ENCODE measurements around the gene DLEC1.
A peak's percentile ranks its signal among the peaks of the same experiment; 100 is the strongest.

DNA sequence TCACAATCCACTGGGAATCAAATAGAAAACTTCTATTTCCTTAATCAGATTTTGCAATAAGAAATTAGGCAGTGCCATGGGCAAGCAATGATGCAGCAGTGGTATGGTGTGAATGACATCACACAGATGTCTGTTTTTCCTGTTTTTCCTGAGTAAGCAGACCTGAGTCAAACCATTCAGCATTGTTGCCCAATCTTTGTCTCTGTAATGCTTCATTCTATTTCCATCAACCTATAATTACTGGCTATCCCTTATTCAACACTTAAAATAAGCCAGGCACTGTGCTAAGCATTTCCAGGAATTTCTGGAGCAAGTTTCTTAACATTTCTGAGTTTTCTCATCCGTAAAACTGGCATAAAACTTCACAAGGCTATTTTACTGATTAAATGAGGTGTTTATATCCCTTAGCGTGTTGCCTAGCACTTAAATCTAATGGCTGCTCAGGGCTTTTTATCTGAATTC, 115.1 kb downstream of the DLEC1 start:
- TF ChIP-seq CTCF (IDR thresholded peaks at IDR 0.05) (no peak), EP300 (IDR thresholded peaks at IDR 0.05) (peak; percentile 33 to 69), POLR2A (IDR thresholded peaks at IDR 0.05) (no peak)

All from tibial nerve (tissue), 4 donors.